ENCODE results near the gene XRCC2.
"Not testable (repeated sequence)": the region's sequence is repeated elsewhere in the genome, so short reads cannot be mapped to it uniquely, and the experiment has no call there.

Gene XRCC2

GRCh38 chr7:152663931-152664330 is 12.0 kb downstream of the XRCC2 start:
- no peak for DNase-seq

- DNase-seq, result no peak
These were observed 12.7 kb downstream of the XRCC2 start for GRCh38 chr7:152663148-152663740.

- DNase-seq, result no peak
These were observed 14.5 kb downstream of the XRCC2 start for GRCh38 chr7:152661479-152661878.

GRCh38 chr7:152660021-152660420 is 15.9 kb downstream of the XRCC2 start:
- no peak for DNase-seq

DNA sequence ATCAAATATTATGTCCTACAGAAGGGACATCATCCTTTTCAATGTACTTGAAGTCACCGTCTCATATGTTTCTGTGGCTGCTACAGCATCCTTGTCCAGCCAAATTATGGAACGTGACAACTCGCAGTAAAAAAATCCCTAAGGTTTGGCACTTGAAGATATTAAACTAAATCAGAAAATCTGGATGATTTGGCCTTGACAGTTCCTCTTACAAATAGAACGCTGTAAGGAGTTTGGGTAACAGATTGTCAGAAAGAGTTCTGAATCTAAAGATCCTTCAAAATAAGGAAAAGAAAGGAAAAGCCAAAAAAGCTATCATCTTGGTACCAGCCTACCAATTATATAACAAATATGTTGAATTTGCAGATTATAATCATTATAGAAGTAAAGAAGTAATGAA is 21.0 kb downstream of the XRCC2 start:
- no peak for DNase-seq

- no peak for DNase-seq
These were observed 26.7 kb downstream of the XRCC2 start for GRCh38 chr7:152649220-152649619.

- DNase-seq, result no peak
These were observed 28.9 kb downstream of the XRCC2 start for GRCh38 chr7:152647009-152647408.

- DNase-seq, result not testable (repeated sequence)
These were observed 29.4 kb downstream of the XRCC2 start for GRCh38 chr7:152646579-152646978.

DNA sequence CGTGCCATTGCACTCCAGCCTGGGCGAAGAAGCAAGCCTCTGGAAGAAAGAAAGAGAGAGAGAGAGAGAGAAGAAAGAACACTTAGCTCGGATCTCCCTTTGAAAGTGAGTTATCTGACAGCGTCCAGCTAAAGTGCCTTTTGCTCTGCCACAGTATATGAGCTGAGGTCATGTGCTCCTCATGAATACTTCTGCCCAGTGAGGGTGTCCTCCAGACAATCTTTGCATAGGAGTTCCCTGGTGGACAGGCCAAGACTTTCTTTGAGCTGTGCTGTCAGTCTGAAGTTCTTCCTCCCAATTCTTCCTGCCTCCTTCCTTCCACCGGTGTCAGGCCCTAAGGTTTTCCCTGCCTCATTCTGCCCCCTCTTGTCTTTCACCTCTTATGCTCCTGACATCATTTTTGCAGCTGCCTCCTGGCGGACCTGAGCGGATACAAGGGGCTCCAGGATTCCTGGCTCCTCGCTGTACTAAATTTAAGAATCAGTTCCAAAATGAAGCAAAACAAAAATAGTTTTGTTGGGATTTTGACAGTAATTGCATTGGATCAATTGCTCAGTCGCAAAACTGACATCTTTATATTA is 31.9 kb downstream of the XRCC2 start:
- no peak for DNase-seq

DNA sequence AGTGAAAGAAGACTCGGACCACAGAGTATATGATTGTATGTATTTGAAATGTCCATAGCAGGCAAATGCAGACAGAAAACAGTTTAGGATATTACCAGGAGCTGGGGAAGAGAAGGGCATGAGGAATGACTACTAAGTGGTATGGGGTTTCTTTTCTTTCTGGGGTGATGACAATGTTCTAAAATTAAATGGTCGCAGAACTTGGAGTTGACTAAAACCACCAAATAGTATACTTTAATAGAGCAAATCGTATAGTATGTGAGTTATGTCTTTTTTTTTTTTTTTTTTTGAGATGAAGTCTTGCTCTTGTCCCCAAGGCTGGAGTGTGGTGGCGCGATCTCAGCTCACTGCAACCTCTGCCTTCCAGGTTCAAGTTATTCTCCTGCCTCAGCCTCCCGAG is 34.6 kb downstream of the XRCC2 start:
- DNase-seq, result no peak

DNA sequence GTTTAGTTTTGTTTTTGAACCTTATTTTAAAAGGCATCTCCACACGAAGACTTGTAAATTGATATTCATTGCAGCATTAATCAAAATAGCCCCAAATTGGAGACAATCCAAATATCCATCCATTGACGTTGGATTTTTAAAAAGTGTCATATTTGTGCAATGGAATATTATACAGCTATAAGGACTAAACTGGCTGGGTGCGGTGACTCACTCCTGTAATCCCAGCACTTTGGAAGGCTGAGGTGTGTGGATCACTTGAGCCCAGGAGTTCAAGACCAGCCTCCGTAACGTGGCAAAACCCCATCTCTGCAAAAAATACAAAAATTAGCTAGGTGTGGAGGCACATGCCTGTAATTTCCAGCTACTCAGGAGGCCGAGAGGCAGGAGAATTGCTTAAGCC is 35.1 kb downstream of the XRCC2 start:
- DNase-seq, result no peak

DNA sequence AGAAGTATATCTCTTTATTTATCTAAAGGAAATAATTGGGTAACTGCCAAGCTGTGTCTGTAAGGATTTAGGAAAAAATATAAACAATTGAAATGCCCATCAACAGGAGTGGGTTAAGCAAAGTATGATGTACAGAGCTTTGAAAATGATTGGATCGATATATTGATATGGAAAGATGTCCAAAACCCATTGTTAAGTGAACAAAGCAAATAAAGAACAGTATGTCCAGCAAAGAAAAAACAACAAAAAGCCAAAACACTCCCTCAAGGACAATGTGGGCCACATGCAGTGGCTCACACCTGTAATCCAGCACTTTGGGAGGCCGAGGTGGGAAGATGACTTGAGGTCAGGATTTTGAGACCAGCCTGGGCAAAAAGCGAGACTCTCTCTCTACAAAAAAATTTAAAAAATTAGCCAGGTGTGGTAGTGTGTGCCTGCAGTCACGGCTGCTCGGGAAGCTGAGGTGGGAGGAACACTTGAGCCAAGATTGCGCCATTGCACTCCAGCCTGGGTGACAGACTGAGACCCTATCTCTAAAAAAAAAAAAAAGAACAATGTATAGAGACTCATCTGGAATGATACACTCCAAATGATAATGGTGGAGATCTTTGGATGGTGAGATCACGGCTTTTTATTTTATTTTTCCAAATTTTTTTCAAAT is 37.9 kb downstream of the XRCC2 start:
- DNase-seq, result no peak

- DNase-seq, result no peak
These were observed 38.8 kb downstream of the XRCC2 start for GRCh38 chr7:152637161-152637560.

- no peak for DNase-seq
These were observed 39.5 kb downstream of the XRCC2 start for GRCh38 chr7:152636441-152636840.

- no peak for DNase-seq
These were observed 42.4 kb downstream of the XRCC2 start for GRCh38 chr7:152633504-152633903.

GRCh38 chr7:152633072-152633471 is 42.9 kb downstream of the XRCC2 start:
- DNase-seq, result no peak

DNA sequence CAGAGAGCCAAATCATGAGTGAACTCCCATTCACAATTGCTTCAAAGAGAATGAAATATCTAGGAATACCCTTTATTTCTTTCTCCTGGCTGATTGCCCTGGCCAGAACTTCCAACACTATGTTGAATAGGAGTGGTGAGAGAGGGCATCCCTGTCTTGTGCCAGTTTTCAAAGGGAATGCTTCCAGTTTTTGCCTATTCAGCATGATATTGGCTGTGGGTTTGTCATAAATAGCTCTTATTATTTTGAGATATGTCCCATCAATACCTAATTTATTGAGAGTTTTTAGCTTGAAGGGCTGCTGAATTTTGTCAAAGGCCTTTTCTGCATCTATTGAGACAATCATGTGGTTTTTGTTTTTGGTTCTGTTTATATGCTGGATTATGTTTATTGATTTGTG is 47.2 kb downstream of the XRCC2 start:
- DNase-seq, result not testable (repeated sequence)

DNA sequence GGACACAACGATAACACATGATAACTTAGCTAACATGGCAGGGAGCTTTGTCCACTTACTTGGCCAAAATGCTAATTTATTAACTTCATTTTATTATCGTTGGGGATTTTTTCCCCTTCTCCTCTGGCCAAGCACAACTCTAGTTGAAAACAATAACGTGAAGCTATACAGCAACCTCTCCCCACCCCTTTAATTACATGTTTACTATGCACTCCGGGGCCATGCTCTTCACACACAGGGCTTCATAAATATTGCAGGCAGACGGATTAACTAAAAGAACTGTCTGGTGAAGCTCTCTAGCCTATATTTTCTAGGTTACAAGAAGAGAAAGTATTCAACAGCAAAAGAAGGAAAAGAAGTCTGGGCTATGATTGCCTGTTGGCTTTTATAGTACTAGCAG is 51.7 kb downstream of the XRCC2 start:
- DNase-seq, result no peak

DNA sequence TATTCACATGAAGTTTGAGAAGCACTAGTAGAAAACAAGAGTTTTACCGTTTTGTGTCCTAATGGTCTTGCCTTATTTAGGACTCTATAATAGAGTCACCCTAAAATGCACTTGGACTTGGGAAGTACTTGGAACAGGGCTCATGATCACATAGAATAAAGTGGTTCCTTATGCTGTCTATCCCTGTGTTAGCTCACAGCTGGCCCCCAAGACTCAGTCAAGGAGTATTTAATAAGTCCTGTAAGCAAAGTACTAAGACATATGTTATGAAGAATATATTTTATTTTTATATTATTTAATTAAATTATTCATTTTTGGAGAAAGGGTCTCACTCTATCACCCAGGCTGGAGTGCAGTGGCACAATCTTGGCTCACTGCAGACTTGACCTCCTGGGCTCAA is 54.5 kb downstream of the XRCC2 start:
- no peak for DNase-seq

DNA sequence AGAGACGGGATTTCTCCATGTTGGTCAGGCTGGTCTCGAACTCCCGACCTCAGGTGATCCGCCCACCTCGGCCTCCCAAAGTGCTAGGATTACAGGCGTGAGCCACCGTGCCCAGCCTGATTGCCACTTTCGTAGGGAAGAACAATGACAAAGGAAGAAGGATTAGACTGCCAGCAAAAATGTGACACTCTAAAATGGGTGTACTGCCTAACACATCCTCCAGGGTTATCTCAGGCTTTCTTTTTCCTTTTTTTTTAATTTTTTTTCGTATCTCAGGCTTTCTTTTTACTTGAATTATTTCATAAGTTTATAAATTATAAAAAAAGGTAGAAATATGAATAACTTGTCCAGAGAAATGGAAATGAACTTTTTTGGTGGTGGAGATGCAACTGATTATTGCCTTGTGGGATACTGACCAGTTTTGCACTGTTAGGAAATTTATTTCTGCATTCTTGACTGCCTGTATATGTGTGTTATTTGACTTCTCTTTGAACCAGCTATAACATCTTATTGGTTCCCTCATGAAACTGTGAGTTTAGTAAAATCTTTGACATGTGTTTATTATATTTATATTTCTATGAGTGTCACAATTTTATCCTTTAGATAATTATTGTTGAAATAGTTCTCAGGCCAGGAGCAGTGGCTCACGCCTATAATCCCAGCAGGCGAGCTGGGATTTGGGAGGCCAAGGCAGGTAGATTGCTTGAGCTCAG is 56.8 kb downstream of the XRCC2 start:
- DNase-seq, result no peak

GRCh38 chr7:152618427-152618826 is 57.5 kb downstream of the XRCC2 start:
- DNase-seq, result no peak

GRCh38 chr7:152617056-152617455 is 58.9 kb downstream of the XRCC2 start:
- no peak for DNase-seq

GRCh38 chr7:152615031-152615741 is 60.8 kb downstream of the XRCC2 start:
- DNase-seq, result no peak

All from NCI-H1048 (cell line).